OCI-LY7 (cell line): ENCODE results near the gene MAPK11. TPM values are rescaled to one million over a fixed set of nuclear protein-coding genes. Genes with fewer than 3 reads are reported as not detected.

Source experiments
- BruUV-seq: library from RNA; stranded (reverse); fragments of 400-500 nt; replicated peaks from 2 replicates; lab custom pipeline; 2021; lab: Mats Ljungman, UMichigan
- CTCF ChIA-PET: fragments of 300-600 bp; sonication (Branson Sonifier 250); formaldehyde crosslinking; loops from one replicate; lab custom pipeline; 2022; ENCODE audit warnings: antibody characterized with exemption; ENCODE audit not compliant: unreplicated experiment; lab: Charles Lee
- POLR2A ChIA-PET: fragments of 300-600 bp; sonication (Branson Sonifier 250); formaldehyde crosslinking; loops from one replicate; lab custom pipeline; 2022; ENCODE audit warnings: antibody characterized with exemption; lab: Charles Lee
- DNase-seq: peaks from one replicate; pipeline ENCODE4 v3.0.0-alpha.2; 2015; ENCODE audit warnings: low spot score
- H2AFZ ChIP-seq: fragments of 200-600 bp; sonication (generic), shearing (Covaris generic); 2 replicates; pipeline ENCODE4 v1.6.1; 2014; ENCODE audit warnings: mild to moderate bottlenecking, antibody characterized with exemption, low read length, moderate library complexity
- H3K27ac ChIP-seq: fragments of 200-600 bp; sonication (generic); 2 replicates; pipeline ENCODE4 v1.5.1; 2014; ENCODE audit warnings: mixed run types, low read depth, mild to moderate bottlenecking, moderate library complexity, low read length, inconsistent platforms; ENCODE audit not compliant: poor library complexity, severe bottlenecking
- H3K36me3 ChIP-seq: fragments of 200-600 bp; sonication (generic); 2 replicates; pipeline ENCODE4 v1.6.1; 2014; ENCODE audit warnings: mild to moderate bottlenecking, antibody characterized with exemption, low read length, moderate library complexity, mixed read lengths; ENCODE audit not compliant: insufficient read depth
- H3K4me1 ChIP-seq: fragments of 200-600 bp; sonication (generic); 2 replicates; pipeline ENCODE4 v1.5.1; 2014; ENCODE audit warnings: mild to moderate bottlenecking, low read length; ENCODE audit not compliant: insufficient read depth, poor library complexity, severe bottlenecking
- H3K4me2 ChIP-seq: fragments of 200-600 bp; sonication (generic); 2 replicates; pipeline ENCODE4 v1.6.1; 2014; ENCODE audit warnings: mild to moderate bottlenecking, low read length
- H3K4me3 ChIP-seq: fragments of 200-600 bp; sonication (generic); 2 replicates; pipeline ENCODE4 v1.5.1; 2014; ENCODE audit warnings: mild to moderate bottlenecking, low read depth, low read length; ENCODE audit not compliant: poor library complexity, severe bottlenecking
- H3K79me2 ChIP-seq: fragments of 200-600 bp; sonication (generic); 2 replicates; pipeline ENCODE4 v1.6.1; 2016; ENCODE audit warnings: low read depth, mild to moderate bottlenecking, low read length, moderate library complexity, mixed read lengths; ENCODE audit not compliant: insufficient read depth
- H3K9me2 ChIP-seq: fragments of 200-600 bp; sonication (generic); 2 replicates; pipeline ENCODE4 v1.6.1; 2016; ENCODE audit warnings: mild to moderate bottlenecking, low read length, mixed read lengths; ENCODE audit not compliant: insufficient read depth
- H3K9me3 ChIP-seq: fragments of 200-600 bp; sonication (generic); 2 replicates; pipeline ENCODE4 v1.6.1; 2014; ENCODE audit warnings: mild to moderate bottlenecking, mixed run types, low read length, mixed read lengths
- H4K20me1 ChIP-seq: fragments of 200-600 bp; sonication (generic); 2 replicates; pipeline ENCODE4 v1.6.1; 2014; ENCODE audit warnings: mild to moderate bottlenecking, antibody characterized with exemption, low read length, moderate library complexity, mixed read lengths; ENCODE audit not compliant: insufficient read depth
- EZH2phosphoT487 ChIP-seq: fragments of 200-600 bp; sonication (generic); IDR thresholded peaks from 2 replicates; pipeline ENCODE4 v1.6.1; 2018; ENCODE audit warnings: low read depth, borderline replicate concordance, mild to moderate bottlenecking, mixed run types, antibody characterized with exemption, low read length, moderate library complexity, mixed read lengths
- intact Hi-C: fragments of 100-400 bp; cut with micrococcal nuclease; formaldehyde crosslinking; loops from one replicate; pipeline ENCODE4 v1.10.0; 2022; ENCODE audit not compliant: unreplicated experiment
- total RNA-seq, 2 experiments: library from RNA; depleted of rRNA in 1 of 2; stranded (reverse); fragments of >200 nt in 1 of 2; shearing (Covaris generic) in 1 of 2; gene quantifications; 2 replicates each; pipeline ENCODE4 v1.2.3, GENCODE V29; 2014 to 2022
- TF ChIP-seq, protein P1 (sequence below): fragments of 200-600 bp; sonication (generic); conservative IDR thresholded peaks from 2 replicates; pipeline ENCODE4 v1.5.1; 2014; ENCODE audit warnings: mild to moderate bottlenecking, antibody characterized with exemption, low read length, moderate library complexity, mixed read lengths

The MAPK11 gene
- total RNA-seq, 2 experiments from 2014 or later = 12.0 to 19.7 TPM

DNA sequence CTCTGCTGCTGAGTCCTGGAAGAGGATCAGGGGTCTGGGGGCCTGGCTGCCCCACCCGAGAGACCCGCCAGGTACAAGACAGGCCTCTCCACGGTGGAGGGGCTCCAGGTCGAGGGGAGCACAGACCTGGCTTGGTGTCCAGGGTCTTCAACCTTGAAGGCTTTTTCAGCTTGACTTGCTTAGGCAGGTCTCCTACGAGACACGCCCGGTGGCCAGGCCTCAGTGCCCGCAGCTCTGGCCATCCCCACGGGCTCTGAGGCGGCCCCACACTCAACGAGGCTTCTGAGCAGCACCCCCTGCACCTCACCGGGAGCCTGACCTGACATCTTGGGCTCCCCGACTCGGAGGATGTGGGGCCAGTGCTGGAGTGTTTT is 43.9 kb upstream of the MAPK11 start:
- intact Hi-C loops = loop anchor here (1.0 kb wide), 2 partner anchors 13 to 22 kb away; partner anchors contain the start of gene DENND6B
- peak overlapping the region; percentile 96 for H3K4me2 ChIP-seq

DNA sequence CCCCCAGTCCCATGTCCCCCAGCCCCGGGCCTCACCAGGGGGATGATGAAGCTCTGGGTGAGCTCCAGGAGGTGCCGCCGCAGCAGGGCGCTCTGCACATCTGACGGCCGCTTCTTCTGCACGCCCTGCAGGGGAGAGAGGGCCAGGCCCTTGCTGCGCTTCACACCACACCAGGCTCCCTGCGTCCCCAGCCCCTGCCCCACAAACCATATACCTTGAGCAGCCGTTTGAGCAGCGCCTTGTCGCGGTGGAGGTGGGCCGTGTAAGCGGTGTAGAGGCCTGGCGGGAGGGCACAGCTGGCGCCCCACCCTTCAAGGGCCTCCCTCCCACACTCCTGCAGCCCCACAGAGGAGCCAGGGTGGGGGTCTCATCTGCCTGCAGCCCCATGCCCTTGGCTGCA is 43.4 kb upstream of the MAPK11 start:
- BruUV-seq = no TSS peak

More for the DNA sequence above, 43.9 kb upstream of the MAPK11 start:
- CTCF ChIA-PET = interaction anchor here (0.6 kb wide), 1 partner anchor 41 kb away, joined by 10 read pairs; no protein-coding TSS in a partner anchor
- H3K9me3 ChIP-seq = no peaks in the 10 kb centered on the region
- POLR2A ChIA-PET = interaction anchor here (2.6 kb wide), 1 partner anchor 10 kb away, joined by 10 read pairs; no protein-coding TSS in a partner anchor
- BruUV-seq = TSS peak; percentile 59
- H4K20me1 ChIP-seq = no peaks in the 10 kb centered on the region
- peak overlapping the region; percentile 71 for H3K4me3 ChIP-seq
- TF ChIP-seq, protein P1, sequence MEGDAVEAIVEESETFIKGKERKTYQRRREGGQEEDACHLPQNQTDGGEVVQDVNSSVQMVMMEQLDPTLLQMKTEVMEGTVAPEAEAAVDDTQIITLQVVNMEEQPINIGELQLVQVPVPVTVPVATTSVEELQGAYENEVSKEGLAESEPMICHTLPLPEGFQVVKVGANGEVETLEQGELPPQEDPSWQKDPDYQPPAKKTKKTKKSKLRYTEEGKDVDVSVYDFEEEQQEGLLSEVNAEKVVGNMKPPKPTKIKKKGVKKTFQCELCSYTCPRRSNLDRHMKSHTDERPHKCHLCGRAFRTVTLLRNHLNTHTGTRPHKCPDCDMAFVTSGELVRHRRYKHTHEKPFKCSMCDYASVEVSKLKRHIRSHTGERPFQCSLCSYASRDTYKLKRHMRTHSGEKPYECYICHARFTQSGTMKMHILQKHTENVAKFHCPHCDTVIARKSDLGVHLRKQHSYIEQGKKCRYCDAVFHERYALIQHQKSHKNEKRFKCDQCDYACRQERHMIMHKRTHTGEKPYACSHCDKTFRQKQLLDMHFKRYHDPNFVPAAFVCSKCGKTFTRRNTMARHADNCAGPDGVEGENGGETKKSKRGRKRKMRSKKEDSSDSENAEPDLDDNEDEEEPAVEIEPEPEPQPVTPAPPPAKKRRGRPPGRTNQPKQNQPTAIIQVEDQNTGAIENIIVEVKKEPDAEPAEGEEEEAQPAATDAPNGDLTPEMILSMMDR = no peak
- TF ChIP-seq EZH2phosphoT487 = no peak
- peaks cover 63% of the 10 kb centered on the region for H3K4me1 ChIP-seq
- no peaks in the 10 kb centered on the region for H3K79me2 ChIP-seq
- H3K9me2 ChIP-seq = no peaks in the 10 kb centered on the region
- H3K27ac ChIP-seq = peak overlapping the region; percentile 91
- no peak for DNase-seq
- no peaks in the 10 kb centered on the region for H3K36me3 ChIP-seq
- H2AFZ ChIP-seq = no peak overlapping the region

DNA sequence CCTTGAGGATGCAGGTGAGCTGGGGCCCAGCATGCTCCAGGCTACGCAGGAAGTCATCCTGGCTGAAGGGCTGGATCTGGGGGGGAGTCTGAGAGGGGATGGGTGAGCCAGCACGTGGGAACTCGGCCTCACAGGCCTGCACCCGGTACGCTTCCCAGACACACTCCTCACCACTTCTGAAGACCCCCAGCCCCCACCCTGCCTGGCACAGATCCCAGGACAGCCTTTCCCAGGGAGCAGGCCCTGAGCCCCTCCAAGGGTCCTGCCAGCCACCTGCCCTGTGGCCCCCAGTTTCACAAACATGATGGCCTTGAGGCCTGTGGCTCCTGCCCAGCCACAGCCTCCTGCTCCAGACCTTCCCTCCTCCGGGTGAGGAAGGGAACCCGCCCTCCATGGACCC is 42.8 kb upstream of the MAPK11 start:
- no TSS peak for BruUV-seq

More for the DNA sequence above, 43.4 kb upstream of the MAPK11 start:
- CTCF ChIA-PET = interaction anchor here (0.6 kb wide), 1 partner anchor 41 kb away, joined by 10 read pairs; no protein-coding TSS in a partner anchor
- Histone ChIP-seq H3K4me1 (peaks cover 63% of the 10 kb centered on the region), H3K4me3 (peak overlapping the region; percentile 71), H2AFZ (no peak overlapping the region), H3K79me2 (no peaks in the 10 kb centered on the region), H3K36me3 (no peaks in the 10 kb centered on the region), H3K9me2 (no peaks in the 10 kb centered on the region), H3K4me2 (peak overlapping the region; percentile 96), H4K20me1 (no peaks in the 10 kb centered on the region), H3K9me3 (no peaks in the 10 kb centered on the region), H3K27ac (peak overlapping the region; percentile 91)
- POLR2A ChIA-PET = interaction anchor here (2.6 kb wide), 1 partner anchor 9 kb away, joined by 10 read pairs; no protein-coding TSS in a partner anchor
- intact Hi-C loops = no loop called here
- TF ChIP-seq, protein P1 = no peak
- TF ChIP-seq EZH2phosphoT487 = no peak
- peak; percentile 47 for DNase-seq

More for the DNA sequence above, 42.8 kb upstream of the MAPK11 start:
- Histone ChIP-seq H4K20me1 (no peaks in the 10 kb centered on the region), H3K4me1 (peaks cover 63% of the 10 kb centered on the region), H3K4me2 (peak overlapping the region; percentile 70), H3K9me2 (no peaks in the 10 kb centered on the region), H2AFZ (no peak overlapping the region), H3K36me3 (no peaks in the 10 kb centered on the region), H3K4me3 (peak overlapping the region; percentile 48), H3K79me2 (no peaks in the 10 kb centered on the region), H3K27ac (no peak overlapping the region), H3K9me3 (no peaks in the 10 kb centered on the region)
- intact Hi-C loops = no loop called here
- CTCF ChIA-PET = no interaction called here
- POLR2A ChIA-PET = no interaction called here
- TF ChIP-seq, protein P1 = no peak
- TF ChIP-seq EZH2phosphoT487 = no peak
- no peak for DNase-seq
